SH-SY5Y (cell line): ENCODE data around the gene KAT8.

Experiments used
- GATA2 ChIP-seq: IDR thresholded peaks from 2 replicates; pipeline ENCODE4 v1.6.1; 2011; ENCODE audit warnings: mild to moderate bottlenecking, low read depth, low read length
- GATA3 ChIP-seq: IDR thresholded peaks from 2 replicates; pipeline ENCODE4 v1.6.1; 2011; ENCODE audit warnings: low read depth, mild to moderate bottlenecking, low read length, moderate library complexity

GRCh38 chr16:31135535-31136286 lies 18.2 kb downstream of the KAT8 start, which contains the start of gene PRSS8:
- TF ChIP-seq GATA3 (no peak), GATA2 (no peak)
